Testis (tissue), 3 donors: ENCODE results near the gene MET. TPM values are rescaled to one million over a fixed set of nuclear protein-coding genes. Genes with fewer than 3 reads are reported as not detected.

ENCODE experiments used
- DNase-seq: peaks from one replicate; pipeline ENCODE4 v3.0.0-alpha.2; 2019
- H3K27ac ChIP-seq, 2 donors: fragments of 200-600 bp; sonication (generic); one replicate each; pipeline ENCODE4 v1.5.1; 2019
- H3K27me3 ChIP-seq: fragments of 200-600 bp; sonication (generic); one replicate; pipeline ENCODE4 v1.5.1; 2019
- H3K36me3 ChIP-seq: fragments of 200-600 bp; sonication (generic); one replicate; pipeline ENCODE4 v1.5.1; 2017; ENCODE audit warnings: low read depth; ENCODE audit errors: missing control alignments
- H3K4me1 ChIP-seq: fragments of 200-600 bp; sonication (generic); one replicate; pipeline ENCODE4 v1.5.1; 2019
- H3K4me3 ChIP-seq, 2 donors: fragments of 200-600 bp; sonication (generic); one replicate each; pipeline ENCODE4 v1.5.1; 2017 to 2019
- H3K9me3 ChIP-seq: fragments of 200-600 bp; sonication (generic); one replicate; pipeline ENCODE4 v1.5.1; 2017
- CTCF ChIP-seq, 3 experiments: fragments of 450-650 bp in 2 of 3; fragments of 200-600 bp in 1 of 3; sonication (generic) in 1 of 3; IDR thresholded peaks; one replicate each; pipeline ENCODE4 v1.5.1; 2016 to 2019; ENCODE audit warnings: antibody characterized with exemption in 3 of 3, mild to moderate bottlenecking in 2 of 3, moderate library complexity in 1 of 3
- POLR2A ChIP-seq: fragments of 450-650 bp; IDR thresholded peaks from one replicate; pipeline ENCODE4 v1.6.1; 2017; ENCODE audit warnings: antibody characterized with exemption, mild to moderate bottlenecking, moderate library complexity
- WGBS, 2 donors: methylation state at CpG; one replicate each; pipeline ENCODE4 v1.1.5; 2018; 5-methylcytosine and 5-hydroxymethylcytosine counted together
- intact Hi-C: fragments of 100-400 bp; cut with DNase I; formaldehyde crosslinking; loops from one replicate; pipeline ENCODE4 v1.15.1; 2023; ENCODE audit warnings: low total_unique reads
- polyA plus RNA-seq: library from polyadenylated mRNA; stranded (reverse); fragments of 350-450 nt; fragmentation: Illumina TruSeq; extraction: RNeasy Lipid Tissue Mini Kit (QIAGEN cat#74804); gene quantifications from one replicate; pipeline ENCODE4 v1.2.3, GENCODE V29; 2014; ENCODE audit warnings: low read depth, low replicate concordance; ENCODE audit not compliant: insufficient read depth
- total RNA-seq, 2 donors: library from RNA; depleted of rRNA; stranded (reverse); fragments of >200 nt; gene quantifications; one replicate each; pipeline ENCODE4 v1.2.3, GENCODE V29; 2016

MET gene
- total and polyA plus RNA-seq, 3 donors from 2014 or later, result 2.0 to 3.9 (median 3.2) TPM

GRCh38 chr7:116692401-116693308, 20.7 kb downstream of the MET start:
- no peak overlapping the region for H3K27ac ChIP-seq
- H3K4me3 ChIP-seq, result no peak overlapping the region
- H3K4me1 ChIP-seq, result no peaks in the 10 kb centered on the region
- intact Hi-C loops, result no loop called here
- H3K27me3 ChIP-seq, result no peaks in the 10 kb centered on the region
- TF ChIP-seq POLR2A (no peak), CTCF (IDR thresholded peaks at IDR 0.05) (no peak)
- H3K36me3 ChIP-seq, result no peaks in the 10 kb centered on the region
- no peak for DNase-seq
- no peaks in the 10 kb centered on the region for H3K9me3 ChIP-seq
- 91 to 92% methylated on average over 5 of the region's 5 CpGs for WGBS, 2 donors

- no peaks in the 10 kb centered on the region for H3K4me1 ChIP-seq
- H3K36me3 ChIP-seq, result no peaks in the 10 kb centered on the region
- TF ChIP-seq CTCF (IDR thresholded peaks at IDR 0.05) (no peak), POLR2A (no peak)
- no peak overlapping the region for H3K4me3 ChIP-seq
- no peak overlapping the region for H3K27ac ChIP-seq
- H3K9me3 ChIP-seq, result no peaks in the 10 kb centered on the region
- WGBS, 2 donors, result 89 to 94% methylated on average over 5 of the region's 5 CpGs
- intact Hi-C loops, result no loop called here
- H3K27me3 ChIP-seq, result no peaks in the 10 kb centered on the region
- no peak for DNase-seq
Observed at GRCh38 chr7:116696707-116697106, 24.7 kb downstream of the MET start.

- intact Hi-C loops, result no loop called here
- no peak overlapping the region for H3K27ac ChIP-seq
- WGBS, 2 donors, result 92 to 93% methylated on average over 1 of the region's 1 CpG
- DNase-seq, result no peak
- TF ChIP-seq POLR2A, result no peak
- no peak for TF ChIP-seq CTCF (IDR thresholded peaks at IDR 0.05)
- no peak overlapping the region for H3K4me3 ChIP-seq
- H3K27me3 ChIP-seq, result no peaks in the 10 kb centered on the region
- H3K9me3 ChIP-seq, result no peaks in the 10 kb centered on the region
- H3K4me1 ChIP-seq, result no peaks in the 10 kb centered on the region
- H3K36me3 ChIP-seq, result no peaks in the 10 kb centered on the region
Observed at GRCh38 chr7:116697152-116697551, 25.2 kb downstream of the MET start.

- intact Hi-C loops, result no loop called here
- H3K9me3 ChIP-seq, result no peaks in the 10 kb centered on the region
- TF ChIP-seq CTCF (IDR thresholded peaks at IDR 0.05), result no peak
- TF ChIP-seq POLR2A, result no peak
- WGBS, 2 donors, result 38 to 95% methylated on average over 1 of the region's 1 CpG
- H3K36me3 ChIP-seq, result no peaks in the 10 kb centered on the region
- H3K4me1 ChIP-seq, result no peaks in the 10 kb centered on the region
- no peak for DNase-seq
- no peak overlapping the region for H3K27ac ChIP-seq
- H3K27me3 ChIP-seq, result no peaks in the 10 kb centered on the region
- H3K4me3 ChIP-seq, result no peak overlapping the region
Observed at GRCh38 chr7:116697761-116698160, 25.8 kb downstream of the MET start.

- DNase-seq, result no peak
- H3K36me3 ChIP-seq, result no peaks in the 10 kb centered on the region
- WGBS, 2 donors, result 77 to 82% methylated on average over 2 of the region's 2 CpGs
- intact Hi-C loops, result no loop called here
- no peaks in the 10 kb centered on the region for H3K4me1 ChIP-seq
- no peak overlapping the region for H3K27ac ChIP-seq
- H3K4me3 ChIP-seq, result no peak overlapping the region
- TF ChIP-seq CTCF (IDR thresholded peaks at IDR 0.05), result no peak
- no peak for TF ChIP-seq POLR2A
- H3K9me3 ChIP-seq, result no peaks in the 10 kb centered on the region
- H3K27me3 ChIP-seq, result no peaks in the 10 kb centered on the region
Observed at GRCh38 chr7:116698396-116698795, 26.4 kb downstream of the MET start.
